Measurements from ENCODE around the gene RGL3. TPM values are rescaled to one million over a fixed set of nuclear protein-coding genes. Genes with fewer than 3 reads are reported as not detected.
A peak's percentile ranks its signal among the peaks of the same experiment; 100 is the strongest.
"Not testable (repeated sequence)": the region's sequence is repeated elsewhere in the genome, so short reads cannot be mapped to it uniquely, and the experiment has no call there.

The RGL3 gene
- polyA plus RNA-seq, 6 donors from 2014 or later = 0.40 to 0.44 TPM; not detected in 4

- no peak for ATAC-seq (ENCODE audit: low read depth in 2 of 2)
Observed at GRCh38 chr19:11446271-11446651, 27.1 kb upstream of the RGL3 start.

DNA sequence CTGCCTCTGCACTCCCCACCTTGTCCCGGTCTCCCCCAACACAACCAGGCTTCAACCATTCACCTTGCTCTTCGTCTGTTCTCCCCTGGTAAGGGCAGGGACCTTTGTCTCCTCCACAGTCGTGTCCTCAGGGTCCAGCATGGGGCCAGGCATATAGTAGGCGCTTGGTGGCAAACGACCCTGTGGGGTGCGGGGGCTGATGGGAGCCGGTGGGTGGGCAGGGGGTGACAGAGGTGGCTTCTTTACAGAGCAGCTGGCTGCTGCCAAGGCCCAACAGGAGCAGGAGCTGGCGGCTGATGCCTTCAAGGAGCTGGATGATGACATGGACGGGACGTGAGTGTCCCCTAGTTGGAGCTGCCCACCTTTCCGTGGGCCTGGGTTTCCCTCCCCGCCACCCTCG is 26.0 kb upstream of the RGL3 start:
- peaks cover 13 to 23% (median 18%) of the 10 kb centered on the region in 3 donors for H3K4me1 Mint-ChIP-seq
- no peak overlapping the region for H3K4me3 Mint-ChIP-seq
- peak overlapping the region in 2 of 6 donors; percentile 43 to 63 for H3K27ac Mint-ChIP-seq
- ATAC-seq (ENCODE audit: low read depth in 2 of 2) (no peak), DNase-seq (no peak)
- no peaks in the 10 kb centered on the region for H3K9me3 Mint-ChIP-seq
- H3K27me3 Mint-ChIP-seq = no peaks in the 10 kb centered on the region
- H3K36me3 Mint-ChIP-seq = peaks cover 11 to 34% of the 10 kb centered on the region in 2 donors

More at GRCh38 chr19:11446271-11446651, 27.1 kb upstream of the RGL3 start:
- peaks cover 11 to 26% of the 10 kb centered on the region in 2 donors for H3K36me3 Mint-ChIP-seq
- DNase-seq = no peak
- H3K9me3 Mint-ChIP-seq = no peaks in the 10 kb centered on the region
- no peaks in the 10 kb centered on the region for H3K27me3 Mint-ChIP-seq
- peaks cover 8 to 16% (median 15%) of the 10 kb centered on the region in 3 donors for H3K4me1 Mint-ChIP-seq
- H3K27ac Mint-ChIP-seq = no peak overlapping the region
- no peak overlapping the region for H3K4me3 Mint-ChIP-seq

DNA sequence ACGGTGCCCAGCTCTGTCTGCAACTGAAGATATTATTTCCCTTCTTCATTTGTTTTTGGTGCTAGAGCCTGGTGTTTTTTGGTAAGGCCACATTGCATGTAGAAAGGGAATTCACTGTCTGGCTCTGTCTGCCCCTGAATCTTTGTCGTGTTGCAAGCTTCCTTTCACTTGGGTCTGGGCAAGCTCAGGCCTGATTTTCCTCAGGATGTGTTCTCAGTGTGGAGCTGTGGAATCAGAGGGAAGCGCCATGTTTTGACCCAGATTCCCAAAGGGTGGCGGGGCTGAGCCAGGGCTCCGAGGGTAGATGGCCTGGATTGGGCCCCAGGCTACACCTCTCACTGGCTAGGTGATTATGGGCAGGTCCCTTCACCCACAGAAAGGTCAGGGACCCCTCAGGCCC is 24.9 kb upstream of the RGL3 start:
- Mint-ChIP-seq H3K36me3 (peaks cover 11 to 34% of the 10 kb centered on the region in 2 donors), H3K9me3 (no peaks in the 10 kb centered on the region), H3K4me1 (peaks cover 13 to 23% (median 18%) of the 10 kb centered on the region in 3 donors), H3K27ac (peak overlapping the region in 1 of 6 donors; percentile 75), H3K4me3 (no peak overlapping the region), H3K27me3 (no peaks in the 10 kb centered on the region)
- ATAC-seq (ENCODE audit: low read depth in 2 of 2) (no peak), DNase-seq (no peak)

DNA sequence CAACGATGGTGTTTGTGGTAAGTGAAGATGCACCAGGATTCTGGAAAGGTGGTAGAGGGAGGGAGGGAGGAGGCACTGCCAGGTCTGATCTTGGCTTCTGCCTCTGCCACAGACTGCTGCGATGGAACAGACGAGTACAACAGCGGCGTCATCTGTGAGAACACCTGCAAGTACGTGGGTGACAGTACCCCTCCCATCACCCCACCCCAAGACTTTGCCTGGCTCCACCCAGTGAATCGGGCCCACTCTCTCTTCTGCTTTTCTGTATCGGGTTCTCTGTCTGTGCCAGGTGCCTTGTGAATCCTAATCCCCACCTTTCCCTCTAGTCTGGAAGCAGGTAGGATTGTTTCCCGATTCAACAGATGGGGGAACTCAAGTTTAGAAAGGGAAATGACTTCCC is 18.8 kb upstream of the RGL3 start:
- H3K27ac Mint-ChIP-seq = peak overlapping the region; percentile 97 to 100 (median 99)
- peaks cover 6 to 29% of the 10 kb centered on the region in 2 donors for H3K36me3 Mint-ChIP-seq
- H3K4me1 Mint-ChIP-seq = peaks cover 32 to 52% (median 50%) of the 10 kb centered on the region in 3 donors
- peak overlapping the region; percentile 77 to 99 (median 84) for H3K4me3 Mint-ChIP-seq
- no peaks in the 10 kb centered on the region for H3K27me3 Mint-ChIP-seq
- peaks cover 0 to 4% (median 0%) of the 10 kb centered on the region in 7 donors for H3K9me3 Mint-ChIP-seq
- DNase-seq (peak; percentile 85), ATAC-seq (ENCODE audit: low read depth in 2 of 2) (peak; percentile 57 to 58)

- Mint-ChIP-seq H3K4me1 (peaks cover 24 to 43% (median 35%) of the 10 kb centered on the region in 3 donors), H3K4me3 (peak overlapping the region; percentile 94 to 100 (median 100)), H3K27me3 (no peaks in the 10 kb centered on the region), H3K27ac (peak overlapping the region; percentile 97 to 100 (median 100)), H3K36me3 (peaks cover 0 to 14% of the 10 kb centered on the region in 2 donors), H3K9me3 (peaks cover 0 to 4% (median 0%) of the 10 kb centered on the region in 7 donors)
- ATAC-seq (ENCODE audit: low read depth in 2 of 2) (no peak), DNase-seq (no peak)
Observed at GRCh38 chr19:11435833-11436313, 16.8 kb upstream of the RGL3 start.

- Mint-ChIP-seq H3K4me1 (peaks cover 23 to 41% (median 32%) of the 10 kb centered on the region in 3 donors), H3K9me3 (peaks cover 0 to 4% (median 0%) of the 10 kb centered on the region in 7 donors), H3K4me3 (peak within 1 kb of the TSS; percentile 94 to 100 (median 100)), H3K27ac (peak within 1 kb of the TSS; percentile 97 to 100 (median 100)), H3K27me3 (no peaks in the 10 kb centered on the region), H3K36me3 (peaks cover 0 to 10% of the 10 kb centered on the region in 2 donors)
- DNase-seq = peak; percentile 98
- ATAC-seq (ENCODE audit: low read depth in 2 of 2) = peak; percentile 82 to 86
Observed at GRCh38 chr19:11435057-11435832, 16.1 kb upstream of the RGL3 start, which contains the start of the genes ODAD3 and PRKCSH. Gene ODAD3, minus strand, starts transcription at chr19:11435121. Its CDS starts 105 bp downstream, at chr19:11435016. Gene PRKCSH, plus strand, starts transcription at chr19:11435635. Its CDS starts 483 bp downstream, at chr19:11436118.

DNA sequence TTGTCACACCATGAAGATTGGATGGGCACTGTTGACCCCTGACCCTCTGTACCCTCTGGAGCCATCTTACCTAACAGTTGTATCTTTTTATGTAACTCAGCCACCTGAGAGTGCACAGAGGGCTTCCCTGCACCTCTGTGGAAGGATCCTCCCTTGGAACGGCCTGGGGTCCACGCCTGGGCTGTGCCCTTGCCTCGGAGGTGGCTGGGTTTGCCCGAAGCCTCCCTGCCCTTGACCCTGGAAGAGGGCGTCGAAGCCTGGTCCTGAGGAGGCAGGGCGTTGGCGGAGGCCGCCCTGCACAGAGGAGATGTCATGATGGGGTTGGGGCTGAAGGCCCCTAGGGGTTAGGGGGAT is 15.6 kb upstream of the RGL3 start:
- ATAC-seq (ENCODE audit: low read depth in 2 of 2) (peak; percentile 1), DNase-seq (no peak)
- H3K9me3 Mint-ChIP-seq = peaks cover 0 to 4% (median 0%) of the 10 kb centered on the region in 7 donors
- peaks cover 23 to 41% (median 32%) of the 10 kb centered on the region in 3 donors for H3K4me1 Mint-ChIP-seq
- H3K27ac Mint-ChIP-seq = peak overlapping the region; percentile 97 to 100 (median 100)
- peak overlapping the region; percentile 94 to 100 (median 100) for H3K4me3 Mint-ChIP-seq
- H3K27me3 Mint-ChIP-seq = no peaks in the 10 kb centered on the region
- H3K36me3 Mint-ChIP-seq = peaks cover 0 to 10% of the 10 kb centered on the region in 2 donors

DNA sequence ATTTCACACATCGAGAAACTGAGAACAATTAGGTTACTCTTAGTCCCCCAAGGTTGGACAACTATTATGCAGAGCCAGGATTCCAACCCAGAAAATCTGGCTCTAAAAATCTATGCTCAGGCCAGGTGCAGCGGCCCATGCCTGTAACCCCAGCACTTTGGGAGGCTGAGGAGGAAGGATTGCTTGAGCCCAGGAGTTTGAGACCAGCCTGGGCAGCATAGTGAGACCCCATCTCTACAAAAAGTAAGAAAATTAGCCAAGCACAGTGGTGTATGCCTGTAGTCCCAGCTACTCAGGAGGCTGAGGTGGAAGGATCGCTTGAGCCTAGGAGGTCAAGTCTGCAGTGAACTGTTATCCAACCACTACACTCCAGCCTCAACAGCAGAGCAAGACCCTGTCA is 14.4 kb upstream of the RGL3 start:
- Mint-ChIP-seq H3K4me3 (peak overlapping the region in 2 of 8 donors; percentile 9 to 99), H3K27ac (peak overlapping the region in 3 of 6 donors; percentile 42 to 97 (median 72)), H3K4me1 (peaks cover 23 to 40% (median 32%) of the 10 kb centered on the region in 3 donors), H3K36me3 (peaks cover 0 to 10% of the 10 kb centered on the region in 2 donors)
- not testable (repeated sequence) for H3K27me3 Mint-ChIP-seq; DNase-seq; H3K9me3 Mint-ChIP-seq; ATAC-seq (ENCODE audit: low read depth in 2 of 2)

DNA sequence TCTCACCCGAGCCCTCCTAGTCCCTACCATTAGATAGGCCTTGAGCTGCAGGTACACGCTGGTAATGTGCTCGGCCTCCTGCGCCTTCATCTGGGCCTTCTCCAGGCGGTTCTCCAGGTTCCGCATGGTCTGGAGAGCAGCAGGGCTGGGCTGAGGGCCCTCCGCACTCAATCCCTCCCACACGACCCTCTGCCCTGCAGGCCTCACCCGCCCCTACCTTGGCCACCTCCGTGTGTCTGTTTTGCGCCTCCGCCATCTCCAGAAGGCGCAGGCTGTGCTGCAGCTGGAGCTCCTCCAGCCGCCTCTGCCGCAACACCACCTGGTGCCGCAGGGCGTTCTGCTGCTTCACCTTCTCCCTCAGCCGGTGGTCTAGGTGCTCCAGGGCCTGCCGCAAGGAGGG is 7.5 kb upstream of the RGL3 start:
- Mint-ChIP-seq H3K27me3 (peaks cover 0 to 8% (median 4%) of the 10 kb centered on the region in 3 donors), H3K27ac (no peak overlapping the region), H3K36me3 (no peaks in the 10 kb centered on the region), H3K4me3 (no peak overlapping the region), H3K4me1 (peaks cover 16 to 24% (median 22%) of the 10 kb centered on the region in 3 donors), H3K9me3 (no peaks in the 10 kb centered on the region)
- no peak for ATAC-seq (ENCODE audit: low read depth in 2 of 2)
- no peak for DNase-seq

GRCh38 chr19:11425719-11426457 is 6.8 kb upstream of the RGL3 start:
- Mint-ChIP-seq H3K27me3 (peaks cover 4 to 9% (median 8%) of the 10 kb centered on the region in 3 donors), H3K36me3 (no peaks in the 10 kb centered on the region), H3K9me3 (no peaks in the 10 kb centered on the region), H3K4me1 (peaks cover 24 to 31% (median 30%) of the 10 kb centered on the region in 3 donors), H3K27ac (peak overlapping the region in 3 of 6 donors; percentile 23 to 96 (median 47)), H3K4me3 (no peak overlapping the region)
- no peak for DNase-seq
- ATAC-seq (ENCODE audit: low read depth in 2 of 2) = no peak

- Mint-ChIP-seq H3K27me3 (peaks cover 8 to 20% (median 16%) of the 10 kb centered on the region in 3 donors), H3K36me3 (no peaks in the 10 kb centered on the region), H3K4me3 (peak overlapping the region in 7 of 8 donors; percentile 79 to 91 (median 90)), H3K27ac (peak overlapping the region in 5 of 6 donors; percentile 57 to 96 (median 87)), H3K4me1 (peaks cover 35 to 43% (median 41%) of the 10 kb centered on the region in 3 donors), H3K9me3 (no peaks in the 10 kb centered on the region)
- DNase-seq (peak; percentile 36), ATAC-seq (ENCODE audit: low read depth in 2 of 2) (no peak)
Observed at GRCh38 chr19:11423791-11424181, 4.7 kb upstream of the RGL3 start.

- Mint-ChIP-seq H3K36me3 (no peaks in the 10 kb centered on the region), H3K4me3 (peak overlapping the region; percentile 79 to 91 (median 90)), H3K9me3 (no peaks in the 10 kb centered on the region), H3K27me3 (peaks cover 8 to 21% (median 16%) of the 10 kb centered on the region in 3 donors), H3K4me1 (peaks cover 40 to 48% (median 46%) of the 10 kb centered on the region in 3 donors), H3K27ac (peak overlapping the region; percentile 49 to 96 (median 83))
- DNase-seq (no peak), ATAC-seq (ENCODE audit: low read depth in 2 of 2) (no peak)
Observed at GRCh38 chr19:11423164-11423790, 4.2 kb upstream of the RGL3 start.
